ENCODE results near the gene PARVB.

Gene PARVB

DNA sequence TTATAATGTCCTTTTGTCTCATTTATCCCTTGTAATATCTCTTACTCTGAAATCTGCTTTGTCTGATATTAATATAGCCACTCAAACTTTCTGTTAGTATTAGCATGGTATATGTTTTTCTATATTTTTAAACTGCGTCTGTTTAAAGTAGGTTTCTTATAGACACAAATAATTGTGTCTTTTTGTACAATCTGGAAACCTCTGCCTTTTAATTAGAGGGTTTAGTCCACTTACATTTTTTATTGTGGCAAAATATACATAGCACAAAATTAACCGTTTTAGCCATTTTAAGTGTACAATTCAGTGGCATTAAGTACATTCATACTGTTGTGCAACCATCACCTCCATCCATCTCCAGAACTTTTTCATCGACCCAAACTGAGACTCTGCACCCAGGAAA is 185.2 kb downstream of the PARVB start:
- TF ChIP-seq SUZ12 (IDR thresholded peaks at IDR 0.05; ENCODE audit: extremely low read depth, insufficient read depth, insufficient read length) (no peak), YY1 (IDR thresholded peaks at IDR 0.05; ENCODE audit: insufficient read depth, insufficient read length) (no peak)
- H3K36me3 ChIP-seq (ENCODE audit: insufficient read depth, insufficient read length, low read length) = no peaks in the 10 kb centered on the region
- H3K4me1 ChIP-seq (ENCODE audit: insufficient read depth, insufficient read length) = no peaks in the 10 kb centered on the region
- no peak overlapping the region for H3K4me3 ChIP-seq (ENCODE audit: insufficient read length, low read depth)
- 0 out of 2 replicates have a peak, but pooled peaks cover under 1% of the 10 kb centered on the region for H3K9me3 ChIP-seq (ENCODE audit: insufficient read depth, low read length)
- H3K27me3 ChIP-seq (ENCODE audit: insufficient read depth, insufficient read length) = no peaks in the 10 kb centered on the region
- no peak for DNase-seq (ENCODE audit: low read depth, low spot score)
- H3K9ac ChIP-seq (ENCODE audit: insufficient read length, low read depth) = no peak overlapping the region

DNA sequence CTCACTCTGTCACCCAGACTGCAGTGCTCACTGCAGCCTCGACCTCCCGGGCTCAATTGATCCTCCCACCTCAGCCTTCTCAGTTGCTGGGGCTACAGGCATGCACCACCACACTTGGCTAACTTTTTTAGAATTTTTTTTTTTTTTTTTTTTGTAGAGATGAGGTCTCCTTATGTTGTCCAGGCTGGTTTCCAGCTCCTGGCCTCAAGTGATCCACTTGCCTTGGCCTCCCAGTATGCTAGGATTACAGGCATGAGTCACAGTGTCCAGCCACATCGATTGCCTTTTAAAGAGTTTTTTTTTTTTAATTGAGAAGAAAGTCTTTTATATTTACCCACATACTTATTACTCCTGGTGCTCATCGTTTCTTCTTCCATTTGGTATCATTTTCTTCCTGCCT is 186.6 kb downstream of the PARVB start:
- Histone ChIP-seq H3K36me3 (ENCODE audit: insufficient read depth, insufficient read length, low read length) (no peaks in the 10 kb centered on the region), H3K27me3 (ENCODE audit: insufficient read depth, insufficient read length) (no peaks in the 10 kb centered on the region), H3K4me3 (ENCODE audit: insufficient read length, low read depth) (no peak overlapping the region), H3K9me3 (ENCODE audit: insufficient read depth, low read length) (peaks cover 13% of the 10 kb centered on the region), H3K9ac (ENCODE audit: insufficient read length, low read depth) (no peak overlapping the region), H3K4me1 (ENCODE audit: insufficient read depth, insufficient read length) (no peaks in the 10 kb centered on the region)
- DNase-seq (ENCODE audit: low read depth, low spot score) = no peak
- TF ChIP-seq YY1 (IDR thresholded peaks at IDR 0.05; ENCODE audit: insufficient read depth, insufficient read length) = no peak
- no peak for TF ChIP-seq ZNF274 (IDR thresholded peaks at IDR 0.05; ENCODE audit: low read depth, low read length)
- no peak for TF ChIP-seq SUZ12 (IDR thresholded peaks at IDR 0.05; ENCODE audit: extremely low read depth, insufficient read depth, insufficient read length)

DNA sequence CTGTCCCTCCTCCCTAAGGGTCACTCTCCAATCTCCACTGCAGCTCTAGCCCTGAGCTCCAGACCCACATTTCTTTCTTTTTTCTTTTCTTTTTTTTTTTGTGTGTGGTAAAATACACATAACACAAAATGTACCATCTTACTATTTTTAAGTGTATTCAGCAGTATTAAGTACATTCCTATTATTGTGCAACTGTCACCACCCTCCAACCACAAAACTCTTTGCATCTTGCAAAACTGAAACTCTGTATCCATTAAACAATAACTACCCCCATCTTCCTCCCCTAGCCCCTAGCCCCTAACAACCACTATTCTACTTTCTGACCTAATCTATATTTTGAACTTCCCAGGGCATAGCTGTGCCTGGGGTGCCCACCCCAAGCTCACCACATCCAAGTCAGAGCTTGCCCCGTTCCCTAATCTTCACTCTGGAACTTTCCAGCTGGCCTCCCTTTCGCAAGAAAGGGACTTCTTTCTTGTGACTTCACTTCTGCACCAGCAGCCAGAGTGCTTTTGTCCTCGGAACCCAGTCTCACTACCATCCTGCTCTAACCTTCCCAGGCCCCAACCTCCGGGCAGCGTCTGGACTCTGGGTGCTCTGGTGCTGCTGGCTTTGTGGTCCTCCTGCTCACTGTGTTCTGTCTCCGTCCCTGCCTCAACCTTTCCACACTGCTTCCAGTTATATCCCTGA is 187.3 kb downstream of the PARVB start:
- Histone ChIP-seq H3K9ac (ENCODE audit: insufficient read length, low read depth) (no peak overlapping the region), H3K4me3 (ENCODE audit: insufficient read length, low read depth) (no peak overlapping the region), H3K27me3 (ENCODE audit: insufficient read depth, insufficient read length) (no peaks in the 10 kb centered on the region), H3K4me1 (ENCODE audit: insufficient read depth, insufficient read length) (no peaks in the 10 kb centered on the region), H3K9me3 (ENCODE audit: insufficient read depth, low read length) (peaks cover 13% of the 10 kb centered on the region), H3K36me3 (ENCODE audit: insufficient read depth, insufficient read length, low read length) (no peaks in the 10 kb centered on the region)
- TF ChIP-seq YY1 (IDR thresholded peaks at IDR 0.05; ENCODE audit: insufficient read depth, insufficient read length) = no peak
- TF ChIP-seq SUZ12 (IDR thresholded peaks at IDR 0.05; ENCODE audit: extremely low read depth, insufficient read depth, insufficient read length) = no peak
- TF ChIP-seq ZNF274 (IDR thresholded peaks at IDR 0.05; ENCODE audit: low read depth, low read length) = no peak
- no peak for DNase-seq (ENCODE audit: low read depth, low spot score)

DNA sequence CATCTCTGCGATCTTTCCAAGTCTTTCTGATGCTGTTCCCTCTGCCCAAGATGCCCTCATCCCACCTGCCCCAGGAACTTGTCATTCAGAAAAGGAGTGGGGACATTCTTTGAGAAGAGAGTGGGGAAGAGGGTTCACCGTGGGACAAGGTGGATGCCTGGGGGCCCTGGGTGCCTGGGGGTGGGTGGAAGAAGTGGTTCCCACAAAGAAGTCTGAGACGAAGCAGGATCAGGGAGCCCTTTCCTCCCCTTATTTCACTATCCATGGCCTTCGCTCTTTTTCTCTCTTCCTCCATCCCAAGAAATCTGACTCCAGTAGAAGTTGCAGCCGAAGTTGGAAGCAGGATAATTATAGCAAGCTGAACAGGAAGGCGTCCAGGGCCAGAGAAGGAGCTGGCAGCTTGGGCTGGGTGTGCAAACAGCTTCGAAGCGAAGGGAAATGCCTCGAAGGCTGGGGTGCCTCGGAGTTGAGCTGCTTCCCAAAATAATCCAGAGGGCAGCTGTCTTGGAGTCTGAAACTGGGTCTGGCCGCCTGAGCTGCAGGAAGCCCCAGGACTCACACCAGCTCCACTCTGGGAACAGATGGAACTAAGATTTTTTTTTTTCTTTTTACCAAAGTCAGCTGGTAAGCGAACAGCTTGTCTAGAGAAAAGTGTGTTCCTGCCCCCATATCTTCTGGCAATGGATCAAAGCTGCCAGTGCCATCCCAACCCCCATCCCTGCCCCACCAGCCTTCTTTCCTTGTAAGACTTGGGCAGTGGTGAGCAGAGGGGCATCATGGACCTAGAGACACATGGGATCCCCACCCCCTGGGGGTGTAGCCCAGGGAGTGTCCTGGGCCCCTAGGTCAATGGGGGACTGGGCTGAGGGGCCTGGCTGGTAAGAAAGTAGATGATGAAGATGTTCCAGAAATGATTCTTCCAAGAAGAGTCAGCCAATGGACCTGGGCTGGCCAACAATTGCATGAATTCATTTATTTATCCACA is 188.1 kb downstream of the PARVB start:
- H3K27me3 ChIP-seq (ENCODE audit: insufficient read depth, insufficient read length) = no peaks in the 10 kb centered on the region
- peaks cover 13% of the 10 kb centered on the region for H3K9me3 ChIP-seq (ENCODE audit: insufficient read depth, low read length)
- H3K36me3 ChIP-seq (ENCODE audit: insufficient read depth, insufficient read length, low read length) = no peaks in the 10 kb centered on the region
- DNase-seq (ENCODE audit: low read depth, low spot score) = no peak
- H3K4me1 ChIP-seq (ENCODE audit: insufficient read depth, insufficient read length) = no peaks in the 10 kb centered on the region
- TF ChIP-seq SUZ12 (IDR thresholded peaks at IDR 0.05; ENCODE audit: extremely low read depth, insufficient read depth, insufficient read length) (no peak), YY1 (IDR thresholded peaks at IDR 0.05; ENCODE audit: insufficient read depth, insufficient read length) (no peak), ZNF274 (IDR thresholded peaks at IDR 0.05; ENCODE audit: low read depth, low read length) (no peak)
- no peak overlapping the region for H3K4me3 ChIP-seq (ENCODE audit: insufficient read length, low read depth)
- H3K9ac ChIP-seq (ENCODE audit: insufficient read length, low read depth) = no peak overlapping the region

DNA sequence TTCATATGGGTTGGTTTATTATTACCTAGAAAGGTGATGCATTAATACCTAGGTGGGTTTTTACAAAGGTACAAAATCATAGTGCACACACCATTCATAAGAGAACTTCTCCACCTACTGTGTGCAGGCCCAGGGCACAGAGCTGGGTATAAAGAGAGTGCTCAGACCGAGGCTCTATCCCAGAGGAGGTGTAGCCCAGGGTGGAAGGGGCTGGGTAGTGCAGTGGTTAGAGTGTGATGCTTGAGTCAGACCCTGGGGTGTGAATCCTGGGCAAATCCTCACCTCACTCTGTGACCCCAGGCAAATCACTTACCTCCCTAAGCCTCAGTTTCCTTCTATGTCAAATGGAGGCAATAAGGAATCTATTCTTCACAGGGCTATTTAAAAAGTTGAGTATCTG is 188.8 kb downstream of the PARVB start:
- Histone ChIP-seq H3K9me3 (ENCODE audit: insufficient read depth, low read length) (peaks cover 13% of the 10 kb centered on the region), H3K9ac (ENCODE audit: insufficient read length, low read depth) (no peak overlapping the region), H3K27me3 (ENCODE audit: insufficient read depth, insufficient read length) (no peaks in the 10 kb centered on the region), H3K4me3 (ENCODE audit: insufficient read length, low read depth) (no peak overlapping the region), H3K4me1 (ENCODE audit: insufficient read depth, insufficient read length) (no peaks in the 10 kb centered on the region), H3K36me3 (ENCODE audit: insufficient read depth, insufficient read length, low read length) (no peaks in the 10 kb centered on the region)
- no peak for DNase-seq (ENCODE audit: low read depth, low spot score)
- TF ChIP-seq YY1 (IDR thresholded peaks at IDR 0.05; ENCODE audit: insufficient read depth, insufficient read length) (no peak), ZNF274 (IDR thresholded peaks at IDR 0.05; ENCODE audit: low read depth, low read length) (no peak), SUZ12 (IDR thresholded peaks at IDR 0.05; ENCODE audit: extremely low read depth, insufficient read depth, insufficient read length) (no peak)

DNA sequence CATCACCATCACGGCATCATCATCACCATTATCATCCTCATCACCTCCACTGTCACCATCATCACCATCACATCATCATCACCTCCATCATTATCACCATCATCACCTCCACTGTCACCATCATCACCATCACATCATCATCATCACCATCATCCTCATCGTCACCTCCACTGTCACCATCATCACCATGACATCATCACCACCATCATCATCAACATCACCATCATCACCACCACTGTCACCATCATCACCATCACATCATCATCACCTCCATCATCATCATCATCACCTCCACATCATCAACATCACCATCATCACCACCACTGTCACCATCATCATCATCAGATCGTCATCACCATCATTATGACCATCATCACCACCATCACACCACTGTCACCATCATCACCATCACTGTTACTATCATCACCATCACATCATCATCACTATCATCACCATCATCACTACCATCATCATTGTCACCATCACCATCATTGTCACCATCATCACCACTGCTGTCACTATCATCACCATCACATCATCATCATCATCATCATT is 189.5 kb downstream of the PARVB start:
- no peaks in the 10 kb centered on the region for H3K4me1 ChIP-seq (ENCODE audit: insufficient read depth, insufficient read length)
- no peak overlapping the region for H3K9ac ChIP-seq (ENCODE audit: insufficient read length, low read depth)
- no peak for TF ChIP-seq YY1 (IDR thresholded peaks at IDR 0.05; ENCODE audit: insufficient read depth, insufficient read length)
- no peak for TF ChIP-seq SUZ12 (IDR thresholded peaks at IDR 0.05; ENCODE audit: extremely low read depth, insufficient read depth, insufficient read length)

DNA sequence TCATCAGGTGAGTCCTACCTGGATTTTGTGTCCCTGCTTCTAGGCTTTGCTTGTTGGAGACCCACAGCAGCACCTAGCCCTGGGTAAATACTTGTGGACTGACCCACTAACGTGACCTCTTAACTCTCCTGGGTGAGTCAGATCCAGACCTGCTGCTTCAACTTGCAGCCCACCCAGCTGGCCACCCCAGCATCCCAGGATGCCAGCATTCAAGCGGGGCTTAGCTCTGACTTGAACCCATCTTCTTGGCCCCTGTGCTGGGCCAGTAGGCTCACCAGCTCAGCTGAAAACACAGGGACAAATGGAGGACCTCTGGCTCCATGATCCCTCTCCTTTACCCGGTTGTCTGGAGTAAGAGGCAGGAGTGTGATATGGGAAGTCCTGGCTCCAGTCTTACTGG is 190.1 kb downstream of the PARVB start:
- Histone ChIP-seq H3K9ac (ENCODE audit: insufficient read length, low read depth) (no peak overlapping the region), H3K4me3 (ENCODE audit: insufficient read length, low read depth) (no peak overlapping the region), H3K4me1 (ENCODE audit: insufficient read depth, insufficient read length) (no peaks in the 10 kb centered on the region), H3K9me3 (ENCODE audit: insufficient read depth, low read length) (peaks cover 13% of the 10 kb centered on the region), H3K27me3 (ENCODE audit: insufficient read depth, insufficient read length) (no peaks in the 10 kb centered on the region), H3K36me3 (ENCODE audit: insufficient read depth, insufficient read length, low read length) (no peaks in the 10 kb centered on the region)
- no peak for DNase-seq (ENCODE audit: low read depth, low spot score)
- TF ChIP-seq YY1 (IDR thresholded peaks at IDR 0.05; ENCODE audit: insufficient read depth, insufficient read length) = no peak
- no peak for TF ChIP-seq SUZ12 (IDR thresholded peaks at IDR 0.05; ENCODE audit: extremely low read depth, insufficient read depth, insufficient read length)
- TF ChIP-seq ZNF274 (IDR thresholded peaks at IDR 0.05; ENCODE audit: low read depth, low read length) = no peak

More for the DNA sequence above, 189.5 kb downstream of the PARVB start:
- no peaks in the 10 kb centered on the region for H3K36me3 ChIP-seq (ENCODE audit: insufficient read depth, insufficient read length, low read length)
- no peaks in the 10 kb centered on the region for H3K27me3 ChIP-seq (ENCODE audit: insufficient read depth, insufficient read length)
- peaks cover 13% of the 10 kb centered on the region for H3K9me3 ChIP-seq (ENCODE audit: insufficient read depth, low read length)
- no peak overlapping the region for H3K4me3 ChIP-seq (ENCODE audit: insufficient read length, low read depth)
- no peak for DNase-seq (ENCODE audit: low read depth, low spot score)

Data from NT2/D1 (cell line).